ENCODE data around the gene BBS7.

Gene BBS7

DNA sequence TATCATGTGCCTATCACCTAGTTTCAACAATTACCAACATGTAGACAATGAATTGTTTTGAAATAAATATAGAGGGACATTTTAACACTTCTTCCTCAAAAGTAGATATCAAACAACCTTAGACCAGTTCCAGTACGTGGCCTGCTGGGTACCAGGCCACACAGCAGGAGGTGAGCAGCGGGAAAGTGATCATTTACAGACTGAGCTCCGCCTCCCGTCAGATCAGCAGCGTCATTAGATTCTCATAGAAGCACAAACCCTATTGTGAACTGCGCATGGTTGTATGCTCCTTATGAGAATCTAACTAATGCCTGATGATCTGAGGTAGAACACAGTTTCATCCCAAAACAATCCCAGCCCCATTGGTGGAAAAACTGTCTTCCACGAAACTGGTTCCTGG is 6.5 kb downstream of the BBS7 start:
- TF ChIP-seq, protein P1, sequence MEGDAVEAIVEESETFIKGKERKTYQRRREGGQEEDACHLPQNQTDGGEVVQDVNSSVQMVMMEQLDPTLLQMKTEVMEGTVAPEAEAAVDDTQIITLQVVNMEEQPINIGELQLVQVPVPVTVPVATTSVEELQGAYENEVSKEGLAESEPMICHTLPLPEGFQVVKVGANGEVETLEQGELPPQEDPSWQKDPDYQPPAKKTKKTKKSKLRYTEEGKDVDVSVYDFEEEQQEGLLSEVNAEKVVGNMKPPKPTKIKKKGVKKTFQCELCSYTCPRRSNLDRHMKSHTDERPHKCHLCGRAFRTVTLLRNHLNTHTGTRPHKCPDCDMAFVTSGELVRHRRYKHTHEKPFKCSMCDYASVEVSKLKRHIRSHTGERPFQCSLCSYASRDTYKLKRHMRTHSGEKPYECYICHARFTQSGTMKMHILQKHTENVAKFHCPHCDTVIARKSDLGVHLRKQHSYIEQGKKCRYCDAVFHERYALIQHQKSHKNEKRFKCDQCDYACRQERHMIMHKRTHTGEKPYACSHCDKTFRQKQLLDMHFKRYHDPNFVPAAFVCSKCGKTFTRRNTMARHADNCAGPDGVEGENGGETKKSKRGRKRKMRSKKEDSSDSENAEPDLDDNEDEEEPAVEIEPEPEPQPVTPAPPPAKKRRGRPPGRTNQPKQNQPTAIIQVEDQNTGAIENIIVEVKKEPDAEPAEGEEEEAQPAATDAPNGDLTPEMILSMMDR (IDR thresholded peaks at IDR 0.05; ENCODE audit: insufficient read depth, missing control alignments) = no peak
- FAIRE-seq = no peak
- DNase-seq (ENCODE audit: insufficient read length, low spot score) = no peak

DNA sequence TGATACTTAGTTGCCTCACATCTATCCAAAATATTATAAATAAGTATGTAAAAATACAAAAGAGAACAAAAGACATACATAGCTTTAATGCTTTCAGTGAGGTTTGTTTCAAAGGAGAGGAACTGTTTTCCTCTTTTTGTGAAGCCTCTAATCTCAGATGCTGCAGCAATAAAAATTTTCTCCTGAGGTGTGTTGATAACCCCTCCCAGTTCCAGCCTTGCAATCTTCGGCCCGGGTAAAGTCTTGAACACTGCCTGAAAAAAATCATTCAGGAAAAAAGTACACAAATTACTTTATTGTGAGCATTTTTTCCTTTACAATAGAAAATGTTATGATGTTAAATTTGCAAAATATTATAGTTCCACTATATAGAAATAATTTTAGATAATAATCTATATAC is 8.8 kb downstream of the BBS7 start:
- no peak for FAIRE-seq
- no peak for DNase-seq (ENCODE audit: insufficient read length, low spot score)
- TF ChIP-seq, protein P1 (IDR thresholded peaks at IDR 0.05; ENCODE audit: insufficient read depth, missing control alignments) = no peak

DNA sequence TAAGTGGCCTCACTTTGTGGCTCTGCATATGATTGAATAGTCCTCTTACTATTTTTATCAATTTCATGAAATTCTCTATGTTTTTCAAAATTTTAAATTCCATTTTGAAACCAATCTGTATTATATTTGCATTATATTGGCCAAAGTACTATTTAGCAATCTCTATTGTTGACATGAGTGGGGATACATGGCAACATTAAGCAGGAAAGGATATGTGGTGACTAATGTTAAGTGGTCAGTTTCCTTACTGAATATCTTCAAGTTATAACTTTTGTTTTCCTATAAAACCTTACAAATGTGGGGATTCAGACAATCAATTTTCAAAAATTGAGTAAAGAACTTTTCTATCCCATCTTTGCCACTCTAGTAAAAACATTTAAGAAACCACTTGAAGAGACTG is 10.2 kb downstream of the BBS7 start:
- FAIRE-seq (no peak), DNase-seq (ENCODE audit: insufficient read length, low spot score) (no peak)
- TF ChIP-seq, protein P1 (IDR thresholded peaks at IDR 0.05; ENCODE audit: insufficient read depth, missing control alignments) = no peak

DNA sequence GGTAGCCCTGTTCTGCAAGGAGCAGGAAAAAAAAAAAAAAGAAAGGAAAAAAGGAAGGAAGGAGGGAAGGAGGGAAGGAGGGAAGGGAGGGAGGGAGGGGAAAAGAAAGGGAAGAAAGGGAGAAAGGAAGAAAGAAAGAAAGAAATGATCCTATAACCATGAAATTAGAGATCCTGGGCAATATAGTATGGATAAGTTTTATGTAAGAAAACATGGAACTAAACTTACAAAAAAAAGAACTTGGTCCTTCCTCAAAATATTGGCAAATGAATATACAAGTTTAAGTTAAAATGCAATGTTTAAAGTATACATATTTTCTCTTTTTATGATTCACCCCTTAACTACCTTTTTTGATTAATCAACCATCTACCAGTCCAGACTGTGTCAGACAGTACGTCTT is 18.9 kb downstream of the BBS7 start:
- DNase-seq (ENCODE audit: insufficient read length, low spot score) = no peak
- TF ChIP-seq, protein P1 (IDR thresholded peaks at IDR 0.05; ENCODE audit: insufficient read depth, missing control alignments) = no peak
- FAIRE-seq = no peak

DNA sequence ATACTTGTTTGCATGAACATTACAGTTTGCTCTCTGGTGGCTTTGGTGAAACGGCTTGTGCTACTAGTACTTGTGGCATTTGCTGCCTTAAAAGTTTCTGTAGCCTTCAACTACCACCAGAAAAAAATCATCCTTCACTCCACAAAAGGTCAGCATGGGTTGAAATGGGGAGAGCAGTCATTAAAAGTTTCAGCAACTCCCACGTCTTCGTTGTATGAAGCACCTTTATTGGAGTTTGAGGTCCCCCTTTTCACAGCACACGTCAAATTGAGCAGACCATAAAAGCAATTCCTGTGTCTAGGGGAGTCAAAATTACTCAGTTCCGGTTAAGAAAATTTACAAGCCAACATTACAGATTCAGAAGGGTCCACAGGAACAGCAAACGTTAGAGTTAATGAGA is 23.6 kb downstream of the BBS7 start:
- TF ChIP-seq, protein P1 (IDR thresholded peaks at IDR 0.05; ENCODE audit: insufficient read depth, missing control alignments) = no peak
- FAIRE-seq (no peak), DNase-seq (ENCODE audit: insufficient read length, low spot score) (no peak)

DNA sequence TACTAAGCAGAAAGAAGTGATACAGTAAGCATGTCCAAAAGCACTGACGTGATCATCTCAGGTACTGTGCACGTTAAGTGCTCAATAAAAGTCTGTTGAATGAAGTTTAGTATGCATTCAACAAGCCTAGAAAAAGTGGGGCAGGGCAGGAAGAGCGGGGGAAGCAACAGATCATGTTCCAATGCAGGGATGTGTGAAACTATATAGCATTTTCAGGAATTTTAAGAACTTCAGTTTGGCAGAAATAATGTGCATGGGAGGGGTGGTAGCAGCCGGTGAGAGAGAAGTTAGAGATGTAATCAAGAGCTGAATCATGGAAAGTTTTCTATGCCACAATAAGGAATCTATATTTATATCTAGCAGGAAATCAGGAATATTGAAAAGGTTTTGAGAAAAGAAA is 27.4 kb downstream of the BBS7 start:
- TF ChIP-seq, protein P1 (IDR thresholded peaks at IDR 0.05; ENCODE audit: insufficient read depth, missing control alignments) = no peak
- no peak for DNase-seq (ENCODE audit: insufficient read length, low spot score)
- FAIRE-seq = no peak

DNA sequence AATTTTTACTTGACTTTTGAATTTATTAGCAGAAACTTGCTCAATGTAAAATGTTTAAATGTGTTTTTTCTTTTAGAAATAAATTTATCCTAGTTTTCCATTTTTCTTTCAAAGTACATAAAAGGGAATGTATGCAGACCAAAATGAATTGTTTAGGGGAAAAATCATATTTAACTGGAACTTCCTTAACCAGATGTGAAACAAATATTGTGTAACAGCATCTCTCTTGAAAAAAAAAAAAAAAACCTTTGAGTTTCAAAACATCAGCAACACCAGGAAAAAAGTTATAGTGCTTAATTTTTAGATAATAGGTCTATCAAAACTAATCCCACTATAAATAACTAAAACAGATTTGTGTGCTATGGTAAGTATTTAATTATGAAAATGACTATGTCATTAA is 32.1 kb downstream of the BBS7 start:
- TF ChIP-seq, protein P1 (IDR thresholded peaks at IDR 0.05; ENCODE audit: insufficient read depth, missing control alignments) = no peak
- FAIRE-seq = no peak
- DNase-seq (ENCODE audit: insufficient read length, low spot score) = no peak

All from D721Med (cell line).